Mammary epithelial cell (primary cell): ENCODE measurements around the gene LPP.

ENCODE experiments used
- EZH2 ChIP-seq: IDR thresholded peaks from 2 replicates; pipeline ENCODE4 v1.6.1; 2012; ENCODE audit warnings: low read length, inconsistent platforms, borderline replicate concordance
- TF ChIP-seq, protein P1 (sequence below), 2 donors: IDR thresholded peaks in 1 of 2; conservative IDR thresholded peaks in 1 of 2; 2 replicates each; pipeline ENCODE4 v1.5.1; 2011 to 2012; ENCODE audit warnings: inconsistent platforms in 2 of 2, low read length in 2 of 2, mild to moderate bottlenecking in 2 of 2, control low read depth in 1 of 2, low read depth in 1 of 2; ENCODE audit not compliant: insufficient read depth in 1 of 2; ENCODE audit errors: extremely low read depth in 1 of 2

DNA sequence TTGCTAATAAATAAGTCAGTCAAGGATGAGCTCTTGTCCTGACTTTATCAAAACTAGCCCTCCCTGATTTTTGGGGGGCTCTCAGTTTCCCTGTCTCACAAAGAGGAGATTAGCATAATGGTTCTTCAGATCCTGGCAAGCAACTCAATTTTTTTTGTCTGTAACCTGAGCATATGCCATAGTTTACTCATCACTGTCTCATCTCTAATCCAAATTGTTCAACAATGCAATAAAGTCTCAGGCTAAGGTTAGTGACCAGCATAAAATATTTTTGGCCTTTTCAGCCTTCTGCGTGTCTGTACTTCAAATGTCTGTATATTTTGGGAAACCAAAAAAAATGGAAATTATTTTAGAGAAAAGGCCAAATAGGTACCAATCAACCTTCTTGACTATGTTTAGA is 552.2 kb downstream of the LPP start:
- TF ChIP-seq, protein P1, sequence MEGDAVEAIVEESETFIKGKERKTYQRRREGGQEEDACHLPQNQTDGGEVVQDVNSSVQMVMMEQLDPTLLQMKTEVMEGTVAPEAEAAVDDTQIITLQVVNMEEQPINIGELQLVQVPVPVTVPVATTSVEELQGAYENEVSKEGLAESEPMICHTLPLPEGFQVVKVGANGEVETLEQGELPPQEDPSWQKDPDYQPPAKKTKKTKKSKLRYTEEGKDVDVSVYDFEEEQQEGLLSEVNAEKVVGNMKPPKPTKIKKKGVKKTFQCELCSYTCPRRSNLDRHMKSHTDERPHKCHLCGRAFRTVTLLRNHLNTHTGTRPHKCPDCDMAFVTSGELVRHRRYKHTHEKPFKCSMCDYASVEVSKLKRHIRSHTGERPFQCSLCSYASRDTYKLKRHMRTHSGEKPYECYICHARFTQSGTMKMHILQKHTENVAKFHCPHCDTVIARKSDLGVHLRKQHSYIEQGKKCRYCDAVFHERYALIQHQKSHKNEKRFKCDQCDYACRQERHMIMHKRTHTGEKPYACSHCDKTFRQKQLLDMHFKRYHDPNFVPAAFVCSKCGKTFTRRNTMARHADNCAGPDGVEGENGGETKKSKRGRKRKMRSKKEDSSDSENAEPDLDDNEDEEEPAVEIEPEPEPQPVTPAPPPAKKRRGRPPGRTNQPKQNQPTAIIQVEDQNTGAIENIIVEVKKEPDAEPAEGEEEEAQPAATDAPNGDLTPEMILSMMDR (conservative IDR thresholded peaks at IDR 0.05 in 1 of 2, IDR thresholded peaks at IDR 0.05 in 1 of 2; ENCODE audit: extremely low read depth in 1 of 2, insufficient read depth in 1 of 2, low read depth in 1 of 2, low read length in 2 of 2), result no peak
- no peak for TF ChIP-seq EZH2
